Esophagus muscularis mucosa (tissue), 4 donors: ENCODE data around the gene ZNF644. TPM values are rescaled to one million over a fixed set of nuclear protein-coding genes. Genes with fewer than 3 reads are reported as not detected.

Source experiments
- DNase-seq: peaks from one replicate; pipeline ENCODE4 v3.0.0-alpha.2; 2017; ENCODE audit errors: extremely low spot score
- H3K27ac ChIP-seq, 4 donors: fragments of 200-600 bp; sonication (generic); replicated peaks in 1 of 4; 1 replicate in 3 of 4; 2 replicates in 1 of 4; pipeline ENCODE4 v1.5.1; 2016 to 2019; ENCODE audit warnings: mild to moderate bottlenecking in 1 of 4
- H3K27me3 ChIP-seq, 4 donors: fragments of 200-600 bp; sonication (generic); one replicate each; pipeline versions ENCODE4 v1.5.1 to v1.6.0; 2016 to 2019
- H3K36me3 ChIP-seq, 4 donors: fragments of 200-600 bp; sonication (generic); one replicate each; pipeline ENCODE4 v1.5.1; 2016 to 2019
- H3K4me1 ChIP-seq, 4 donors: fragments of 200-600 bp; sonication (generic); one replicate each; pipeline ENCODE4 v1.5.1; 2016 to 2019
- H3K4me3 ChIP-seq, 4 donors: fragments of 200-600 bp; sonication (generic); 1 replicate in 2 of 4; 2 replicates in 2 of 4; pipeline ENCODE4 v1.5.1; 2016 to 2019; ENCODE audit warnings: mild to moderate bottlenecking in 4 of 4, moderate library complexity in 1 of 4
- H3K9me3 ChIP-seq, 4 donors: fragments of 200-600 bp; sonication (generic); 1 replicate in 3 of 4; 2 replicates in 1 of 4; pipeline ENCODE4 v1.5.1; 2016 to 2019
- EP300 ChIP-seq: sonication (generic); formaldehyde crosslinking; IDR thresholded peaks from one replicate; pipeline ENCODE4 v1.6.1; 2017; ENCODE audit warnings: antibody characterized with exemption
- POLR2A ChIP-seq: fragments of 450-650 bp; IDR thresholded peaks from one replicate; pipeline ENCODE4 v1.6.1; 2017; ENCODE audit warnings: antibody characterized with exemption, moderate library complexity, mild to moderate bottlenecking, low read depth
- POLR2AphosphoS5 ChIP-seq, 2 donors: sonication (generic); formaldehyde crosslinking; IDR thresholded peaks; one replicate each; pipeline ENCODE4 v1.6.1; 2017; ENCODE audit warnings: antibody characterized with exemption in 2 of 2
- WGBS: methylation state at CpG from one replicate; pipeline ENCODE4 v1.1.5; 2018; 5-methylcytosine and 5-hydroxymethylcytosine counted together
- intact Hi-C: fragments of 100-400 bp; cut with DNase I; formaldehyde crosslinking; loops from one replicate; pipeline ENCODE4 v1.15.1; 2023
- total RNA-seq, 4 donors: library from RNA; depleted of rRNA; stranded (reverse); fragments of >200 nt; gene quantifications; one replicate each; pipeline versions ENCODE4 v1.1.0 to v1.2.1, GENCODE V29; 2016
- TF ChIP-seq, protein P1 (sequence below), 3 experiments: fragments of 200-600 bp in 2 of 3; fragments of 450-650 bp in 1 of 3; sonication (generic) in 2 of 3; IDR thresholded peaks; one replicate each; pipeline ENCODE4 v1.5.1; 2017 to 2019; ENCODE audit warnings: antibody characterized with exemption in 3 of 3, mild to moderate bottlenecking in 2 of 3, moderate library complexity in 1 of 3

ZNF644 gene
- total RNA-seq, 4 donors from 2014 or later, result 44.8 to 64.8 (median 45.2) TPM

DNA sequence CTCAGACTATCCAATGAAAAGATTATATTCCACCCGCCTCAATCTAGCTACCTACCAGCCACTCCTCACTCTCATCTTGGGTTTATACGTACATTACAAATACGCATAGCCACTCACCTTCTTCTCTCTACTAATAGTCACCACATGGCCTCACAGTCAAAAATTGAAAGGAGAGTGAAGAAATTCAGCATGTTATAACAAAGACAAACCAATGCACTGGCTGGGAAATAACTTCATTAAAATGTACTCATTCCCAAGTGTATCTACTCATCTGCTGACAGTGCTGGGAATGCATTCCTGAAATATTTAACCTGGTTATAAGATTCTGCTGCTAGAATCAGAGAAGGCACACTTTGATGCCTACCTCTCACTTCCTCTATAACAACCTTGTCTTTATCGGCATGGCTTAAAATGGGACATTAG is 6.5 kb downstream of the ZNF644 start:
- TF ChIP-seq EP300, result no peak
- TF ChIP-seq POLR2AphosphoS5 (IDR thresholded peaks at IDR 0.05), result no peak
- TF ChIP-seq POLR2A, result no peak
- TF ChIP-seq, protein P1, sequence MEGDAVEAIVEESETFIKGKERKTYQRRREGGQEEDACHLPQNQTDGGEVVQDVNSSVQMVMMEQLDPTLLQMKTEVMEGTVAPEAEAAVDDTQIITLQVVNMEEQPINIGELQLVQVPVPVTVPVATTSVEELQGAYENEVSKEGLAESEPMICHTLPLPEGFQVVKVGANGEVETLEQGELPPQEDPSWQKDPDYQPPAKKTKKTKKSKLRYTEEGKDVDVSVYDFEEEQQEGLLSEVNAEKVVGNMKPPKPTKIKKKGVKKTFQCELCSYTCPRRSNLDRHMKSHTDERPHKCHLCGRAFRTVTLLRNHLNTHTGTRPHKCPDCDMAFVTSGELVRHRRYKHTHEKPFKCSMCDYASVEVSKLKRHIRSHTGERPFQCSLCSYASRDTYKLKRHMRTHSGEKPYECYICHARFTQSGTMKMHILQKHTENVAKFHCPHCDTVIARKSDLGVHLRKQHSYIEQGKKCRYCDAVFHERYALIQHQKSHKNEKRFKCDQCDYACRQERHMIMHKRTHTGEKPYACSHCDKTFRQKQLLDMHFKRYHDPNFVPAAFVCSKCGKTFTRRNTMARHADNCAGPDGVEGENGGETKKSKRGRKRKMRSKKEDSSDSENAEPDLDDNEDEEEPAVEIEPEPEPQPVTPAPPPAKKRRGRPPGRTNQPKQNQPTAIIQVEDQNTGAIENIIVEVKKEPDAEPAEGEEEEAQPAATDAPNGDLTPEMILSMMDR (IDR thresholded peaks at IDR 0.05), result no peak
- H3K27ac ChIP-seq, result peak overlapping the region in 1 of 4 donors; percentile 51
- H3K4me1 ChIP-seq, result peaks cover 44 to 90% (median 84%) of the 10 kb centered on the region in 4 donors
- no peak overlapping the region for H3K4me3 ChIP-seq
- H3K9me3 ChIP-seq, result no peaks in the 10 kb centered on the region
- WGBS, result 80% methylated on average over 4 of the region's 4 CpGs
- H3K36me3 ChIP-seq, result no peaks in the 10 kb centered on the region
- intact Hi-C loops, result loop anchor here (10.0 kb wide), 1 partner anchor 161 kb away; no protein-coding TSS in a partner anchor
- no peaks in the 10 kb centered on the region for H3K27me3 ChIP-seq
- DNase-seq, result no peak

DNA sequence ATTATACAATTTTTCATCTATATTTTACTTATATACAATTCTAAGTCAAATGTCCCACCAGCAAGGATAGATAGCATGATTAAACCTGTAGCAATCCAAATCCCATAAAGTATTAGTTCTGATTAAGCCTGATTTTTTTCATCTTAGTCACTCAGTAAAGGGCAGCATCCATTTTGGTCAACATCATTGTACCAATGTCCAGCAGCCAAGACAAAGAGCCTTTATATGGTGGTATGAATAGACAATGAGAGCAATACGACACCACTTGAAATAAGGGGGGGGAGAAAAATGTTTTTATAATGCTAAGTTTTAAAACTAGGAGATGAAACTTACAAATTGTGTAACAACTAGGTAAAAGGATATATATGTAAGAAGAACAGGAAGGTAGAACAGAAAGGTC is 7.4 kb downstream of the ZNF644 start:
- WGBS, result 81% methylated on average over 1 of the region's 1 CpG

DNA sequence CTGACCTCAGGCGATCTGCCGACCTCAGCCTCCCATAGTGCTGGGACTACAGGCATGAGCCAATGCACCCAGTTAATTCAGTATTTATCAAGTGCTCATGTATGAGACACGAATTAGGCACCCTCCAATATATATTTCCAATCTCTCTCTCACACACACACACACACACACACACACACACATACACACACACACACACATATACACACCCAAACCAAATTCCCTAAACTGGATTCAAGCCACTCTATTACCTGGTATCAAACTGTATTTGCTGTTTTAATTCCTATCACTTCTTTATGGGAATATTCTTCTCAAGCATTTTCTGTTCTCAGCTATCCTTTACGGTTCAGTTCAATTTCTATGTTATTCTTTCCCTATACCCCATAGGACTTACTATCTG is 8.5 kb downstream of the ZNF644 start:
- Histone ChIP-seq H3K27me3 (no peaks in the 10 kb centered on the region), H3K36me3 (no peaks in the 10 kb centered on the region), H3K27ac (peak overlapping the region in 1 of 4 donors; percentile 22), H3K9me3 (no peaks in the 10 kb centered on the region), H3K4me3 (no peak overlapping the region), H3K4me1 (peaks cover 44 to 85% (median 79%) of the 10 kb centered on the region in 4 donors)
- intact Hi-C loops, result loop anchor here (10.0 kb wide), 1 partner anchor 159 kb away; no protein-coding TSS in a partner anchor
- DNase-seq, result no peak
- 83% methylated on average over 4 of the region's 4 CpGs for WGBS
- no peak for TF ChIP-seq EP300
- no peak for TF ChIP-seq POLR2A
- no peak for TF ChIP-seq POLR2AphosphoS5 (IDR thresholded peaks at IDR 0.05)
- TF ChIP-seq, protein P1 (IDR thresholded peaks at IDR 0.05), result no peak

More for the DNA sequence above, 7.4 kb downstream of the ZNF644 start:
- H3K27me3 ChIP-seq, result no peaks in the 10 kb centered on the region
- peaks cover 44 to 90% (median 84%) of the 10 kb centered on the region in 4 donors for H3K4me1 ChIP-seq
- peak overlapping the region in 1 of 4 donors; percentile 51 for H3K27ac ChIP-seq
- intact Hi-C loops, result loop anchor here (10.0 kb wide), 1 partner anchor 160 kb away; no protein-coding TSS in a partner anchor
- H3K4me3 ChIP-seq, result no peak overlapping the region
- no peaks in the 10 kb centered on the region for H3K36me3 ChIP-seq
- DNase-seq, result no peak
- no peak for TF ChIP-seq POLR2AphosphoS5 (IDR thresholded peaks at IDR 0.05)
- TF ChIP-seq, protein P1 (IDR thresholded peaks at IDR 0.05), result no peak
- no peak for TF ChIP-seq POLR2A
- no peak for TF ChIP-seq EP300
- H3K9me3 ChIP-seq, result no peaks in the 10 kb centered on the region

DNA sequence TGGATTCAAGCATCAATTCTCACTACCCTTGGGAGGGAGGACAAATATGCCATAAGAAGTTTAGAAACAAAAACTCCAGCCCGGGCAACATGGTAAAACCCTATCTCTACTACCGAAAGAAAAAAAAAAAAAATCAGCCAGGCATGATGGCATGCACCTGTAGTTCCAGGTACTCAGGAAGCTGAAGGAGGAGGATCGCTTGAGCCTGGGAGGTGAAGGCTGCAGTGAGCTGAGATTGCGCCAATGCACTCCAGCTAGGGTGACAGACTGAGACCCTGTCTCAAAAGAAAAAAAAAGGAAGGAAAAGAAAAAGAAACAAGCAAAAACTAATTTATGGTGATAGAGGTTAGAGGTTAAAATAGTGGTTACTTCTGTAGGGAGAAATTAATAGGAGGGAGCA is 9.6 kb downstream of the ZNF644 start:
- no peaks in the 10 kb centered on the region for H3K9me3 ChIP-seq
- peaks cover 41 to 79% (median 74%) of the 10 kb centered on the region in 4 donors for H3K4me1 ChIP-seq
- H3K27ac ChIP-seq, result peak overlapping the region in 3 of 4 donors; percentile 22 to 54 (median 50)
- no peaks in the 10 kb centered on the region for H3K27me3 ChIP-seq
- no peak for DNase-seq
- TF ChIP-seq EP300 (no peak), POLR2A (no peak), POLR2AphosphoS5 (IDR thresholded peaks at IDR 0.05) (no peak)
- TF ChIP-seq, protein P1 (IDR thresholded peaks at IDR 0.05), result no peak
- intact Hi-C loops, result loop anchor here (10.0 kb wide), 1 partner anchor 157 kb away; no protein-coding TSS in a partner anchor
- 73% methylated on average over 4 of the region's 4 CpGs for WGBS
- H3K4me3 ChIP-seq, result no peak overlapping the region
- no peaks in the 10 kb centered on the region for H3K36me3 ChIP-seq
